Stimulated activated CD8-positive, alpha-beta memory T cell treated with anti-CD3 and anti-CD28 coated beads, Interleukin-12 subunit alpha, Interleukin-12 subunit beta, amount 100 ng/mL, for 1 hour (primary cell): Measurements from ENCODE around the gene PRKAR2B.
"Not testable (repeated sequence)": the region's sequence is repeated elsewhere in the genome, so short reads cannot be mapped to it uniquely, and the experiment has no call there.

Source experiments
- DNase-seq: peaks from one replicate; pipeline ENCODE4 v3.0.0-alpha.2; 2020; ENCODE audit warnings: low read depth

The PRKAR2B gene

DNA sequence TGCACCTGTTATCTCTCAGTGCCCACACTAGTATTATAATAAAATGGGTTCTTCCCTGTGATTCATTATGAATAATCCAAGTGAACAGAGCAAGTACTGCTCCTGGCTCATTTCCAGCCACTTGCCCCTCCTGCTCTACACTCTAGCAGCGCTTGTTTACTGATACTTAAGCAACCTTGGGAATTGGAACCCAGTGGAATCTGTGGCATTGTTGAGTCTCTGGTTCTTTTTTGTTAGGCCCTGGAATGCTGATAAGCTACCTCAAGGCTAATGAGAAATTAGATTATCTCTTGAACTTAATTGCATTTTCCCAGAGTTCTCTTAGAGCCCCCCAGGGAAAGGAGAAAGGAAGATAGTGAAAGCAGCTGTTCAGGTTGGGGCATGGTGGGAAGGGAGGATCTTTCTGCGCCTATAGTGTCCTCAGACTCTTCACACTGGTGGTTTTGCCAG is 34.0 kb downstream of the PRKAR2B start:
- no peak for DNase-seq

- DNase-seq = no peak
These were observed 34.9 kb downstream of the PRKAR2B start for GRCh38 chr7:107079212-107079940.

GRCh38 chr7:107080099-107080505 is 35.6 kb downstream of the PRKAR2B start:
- DNase-seq = no peak

DNA sequence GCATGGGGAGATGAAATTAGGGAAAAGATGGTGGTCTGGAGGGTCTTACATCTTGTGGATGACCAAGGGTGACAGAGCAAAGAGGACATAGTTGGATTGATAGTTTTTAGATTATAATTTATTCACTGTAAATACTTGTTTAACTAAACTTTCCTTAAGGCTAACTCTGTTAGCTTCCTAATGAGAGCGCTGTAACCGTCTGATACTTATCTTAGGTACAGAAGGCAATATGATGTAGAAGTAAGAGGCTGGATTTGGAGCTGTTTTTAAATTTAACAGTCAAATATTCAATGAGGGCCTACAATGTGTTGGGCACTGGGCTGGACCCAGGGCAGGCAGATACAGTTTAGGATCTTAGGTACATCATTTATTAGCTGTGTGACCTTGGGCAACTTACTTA is 36.0 kb downstream of the PRKAR2B start:
- no peak for DNase-seq

DNA sequence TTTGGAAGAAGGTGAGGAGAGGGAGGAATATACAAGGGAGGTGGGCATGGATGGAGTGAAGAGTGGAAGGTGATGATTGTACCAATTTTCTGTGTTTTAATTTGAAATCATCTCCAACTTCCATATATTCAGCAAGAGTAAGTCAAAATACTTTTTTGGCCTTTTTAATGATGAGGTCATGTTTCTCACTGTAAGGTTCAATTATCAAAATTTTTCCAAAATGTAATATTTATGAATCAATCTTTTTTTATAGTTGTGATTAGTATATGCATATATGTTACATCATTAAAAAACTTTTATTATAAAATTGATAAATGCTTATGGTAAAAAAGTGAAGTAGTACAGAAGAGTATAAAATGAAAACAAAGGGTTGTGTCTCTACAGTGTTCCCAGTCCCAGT is 40.7 kb downstream of the PRKAR2B start:
- DNase-seq = no peak

DNA sequence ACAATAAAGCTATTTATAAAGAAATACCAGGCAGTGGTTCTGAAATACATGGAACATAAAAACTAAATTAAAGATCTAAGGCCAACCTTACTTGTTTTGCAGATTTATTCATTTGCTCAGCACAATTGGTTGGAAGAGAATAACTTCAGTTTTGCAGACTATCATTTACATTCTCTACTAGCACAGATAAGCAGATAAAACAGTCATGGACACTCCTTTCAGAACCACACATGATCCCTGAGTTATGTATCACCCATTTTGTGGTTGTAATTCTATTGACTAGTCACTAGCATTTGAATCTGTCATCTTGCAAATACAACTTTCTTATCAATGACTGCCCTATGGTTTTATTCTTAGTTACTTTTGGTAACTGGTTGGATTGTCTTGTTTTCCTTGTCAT is 45.1 kb downstream of the PRKAR2B start:
- DNase-seq = no peak

DNA sequence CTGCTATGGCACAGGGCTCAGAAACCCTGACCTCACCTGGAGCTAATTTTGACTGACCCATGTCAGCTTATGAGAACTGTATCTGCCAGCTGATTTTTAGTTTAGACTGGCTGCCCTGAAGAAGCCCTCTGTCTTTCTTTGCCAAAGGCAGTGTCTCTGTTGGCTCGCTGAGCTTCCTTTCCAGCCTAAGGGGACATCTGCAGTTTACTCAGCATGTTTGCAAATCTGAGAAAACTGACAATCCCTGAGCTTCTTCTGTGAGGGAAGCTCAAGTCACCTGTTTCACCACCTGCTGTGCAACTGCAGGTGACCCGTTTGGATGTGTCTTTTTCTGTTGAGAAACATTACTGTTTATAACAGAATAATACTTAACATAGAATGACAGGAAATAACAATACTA is 46.0 kb downstream of the PRKAR2B start:
- DNase-seq = no peak

DNA sequence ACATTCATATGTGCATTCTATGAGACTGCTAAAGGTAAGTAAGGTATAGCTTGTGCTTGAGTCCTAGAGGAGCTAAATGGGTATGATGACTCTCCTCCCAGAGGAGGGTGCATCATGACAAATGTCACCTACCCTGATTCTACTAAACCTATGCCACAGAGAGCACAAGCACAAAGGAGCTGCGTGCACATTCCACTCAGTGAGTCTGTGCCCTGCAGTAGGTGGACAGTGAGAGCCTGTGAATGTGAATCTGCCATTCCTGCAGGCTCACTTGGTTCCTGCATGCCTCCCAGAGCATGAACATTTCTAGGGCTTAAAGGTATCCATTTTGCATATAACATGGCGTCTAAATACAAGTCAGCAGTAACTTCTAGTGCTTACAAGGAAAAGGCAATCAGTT is 46.8 kb downstream of the PRKAR2B start:
- no peak for DNase-seq

- not testable (repeated sequence) for DNase-seq
These were observed 49.2 kb downstream of the PRKAR2B start for GRCh38 chr7:107093671-107094070.

DNA sequence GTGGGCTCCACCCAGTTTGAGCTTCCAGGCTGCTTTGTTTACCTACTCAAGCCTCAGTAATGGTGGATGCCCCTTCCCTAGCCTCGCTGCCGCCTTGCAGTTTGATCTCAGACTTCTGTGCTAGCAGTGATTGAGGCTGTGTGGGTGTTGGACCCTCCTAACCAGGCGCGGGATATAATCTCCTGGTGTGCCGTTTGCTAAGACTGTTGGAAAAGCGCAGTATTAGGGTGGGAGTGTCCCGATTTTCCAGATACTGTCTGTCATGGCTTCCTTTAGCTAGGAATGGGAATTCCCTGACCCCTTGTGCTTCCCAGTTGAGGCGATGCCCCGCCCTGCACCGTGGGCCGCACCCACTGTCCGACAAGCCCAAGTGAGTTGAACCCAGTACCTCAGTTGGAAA is 54.6 kb downstream of the PRKAR2B start:
- DNase-seq = not testable (repeated sequence)

GRCh38 chr7:107100824-107101223 is 56.3 kb downstream of the PRKAR2B start:
- DNase-seq = no peak

- no peak for DNase-seq
These were observed 58.9 kb downstream of the PRKAR2B start for GRCh38 chr7:107103369-107103768.

- no peak for DNase-seq
These were observed 60.3 kb downstream of the PRKAR2B start for GRCh38 chr7:107104801-107105200.

DNA sequence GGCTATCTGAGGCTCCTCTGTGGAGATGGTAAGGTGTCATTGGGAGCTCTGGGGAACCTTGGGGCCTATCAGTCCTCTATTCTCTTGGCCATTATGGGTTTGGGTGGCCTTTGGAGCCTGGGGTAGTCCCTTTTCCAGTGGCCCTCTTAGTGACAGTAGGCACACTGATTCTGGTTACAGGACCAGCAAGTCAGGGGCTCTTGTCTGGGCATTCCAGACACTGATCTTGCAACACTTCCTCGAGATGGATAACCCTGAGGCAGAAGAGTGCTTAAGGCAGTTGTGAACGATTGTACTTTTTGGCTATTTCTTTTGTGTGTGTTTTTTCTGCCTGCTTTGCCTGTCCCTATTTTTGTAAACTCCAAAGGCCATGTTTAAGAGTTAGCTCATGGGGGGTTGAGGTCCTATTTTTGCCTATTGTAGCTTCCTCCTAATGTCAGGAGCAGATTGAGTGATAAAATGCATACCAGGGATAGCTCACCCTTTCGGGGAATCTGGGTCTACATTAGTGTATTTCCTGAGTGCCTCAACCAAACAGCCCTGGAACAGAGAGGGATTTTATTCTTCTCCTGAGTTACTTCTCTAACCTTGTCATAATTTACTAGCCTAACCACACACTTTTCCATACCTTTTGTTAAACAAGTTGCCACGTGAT is 61.2 kb downstream of the PRKAR2B start:
- no peak for DNase-seq

DNA sequence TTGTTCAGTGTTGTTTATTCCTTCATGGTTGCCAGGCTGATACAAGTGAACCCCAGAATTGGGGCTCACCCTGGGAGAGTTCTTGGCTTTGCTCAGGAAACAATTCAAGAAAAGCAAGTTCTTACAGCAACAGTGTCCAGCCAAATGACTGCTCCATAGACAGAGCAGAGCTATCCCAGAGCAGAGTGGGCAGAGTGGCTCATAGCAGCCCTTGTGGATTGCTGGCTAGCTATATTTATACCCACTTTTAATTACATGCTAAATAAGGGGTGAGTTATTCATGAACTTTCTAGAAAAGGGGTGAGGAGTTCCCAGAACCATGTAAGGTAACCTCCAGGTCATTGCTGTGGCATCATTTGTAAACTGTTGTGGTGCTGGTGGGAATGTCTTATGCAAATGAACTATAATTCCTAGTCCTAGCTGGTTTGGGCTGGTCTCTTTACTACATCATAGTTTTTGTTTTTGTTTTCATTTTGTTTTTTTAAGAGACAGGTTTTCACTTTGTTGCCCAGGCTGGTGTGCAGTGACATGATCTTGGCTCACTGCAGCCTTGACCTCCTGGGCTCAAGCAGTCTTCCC is 64.4 kb downstream of the PRKAR2B start:
- no peak for DNase-seq

GRCh38 chr7:107109955-107110354 is 65.5 kb downstream of the PRKAR2B start:
- no peak for DNase-seq

GRCh38 chr7:107111196-107111595 is 66.7 kb downstream of the PRKAR2B start:
- DNase-seq = no peak

DNA sequence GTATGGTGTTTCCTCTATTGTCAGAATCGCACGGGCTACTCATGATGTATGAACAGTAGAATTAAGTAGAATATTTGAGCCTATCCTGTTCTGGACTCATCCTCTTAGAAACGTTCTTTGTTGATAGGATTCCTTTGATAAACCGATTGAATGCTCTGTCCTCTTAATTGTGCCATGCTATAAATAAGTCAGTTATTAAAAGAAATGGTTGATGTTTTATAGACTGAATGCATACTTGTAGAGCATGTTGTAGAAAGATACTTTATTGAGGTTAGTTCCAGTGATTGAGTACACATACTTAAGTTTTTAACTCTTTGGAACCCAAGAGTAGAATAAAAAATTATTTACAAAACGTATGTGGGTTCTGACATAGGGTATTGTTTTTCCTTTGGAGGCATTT is 69.4 kb downstream of the PRKAR2B start:
- DNase-seq = no peak

DNA sequence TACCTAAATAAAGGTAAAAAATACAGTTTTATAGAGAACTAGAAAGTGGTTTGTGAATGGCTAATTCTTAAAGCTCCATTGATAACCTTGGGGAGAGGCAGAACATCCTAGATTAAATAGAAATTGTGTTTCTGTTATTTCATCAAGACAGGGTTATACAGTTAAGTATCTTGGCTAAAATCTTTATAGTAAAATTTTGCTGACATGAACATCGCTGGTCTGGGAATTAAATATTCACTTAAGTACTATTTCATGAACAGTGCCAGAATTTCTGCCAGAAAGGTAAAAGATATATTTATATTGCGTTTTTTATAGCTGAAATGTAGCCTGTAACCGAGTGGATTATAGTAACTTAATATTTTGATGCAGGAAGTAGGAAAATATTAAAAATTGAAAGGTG is 70.6 kb downstream of the PRKAR2B start:
- DNase-seq = no peak

DNA sequence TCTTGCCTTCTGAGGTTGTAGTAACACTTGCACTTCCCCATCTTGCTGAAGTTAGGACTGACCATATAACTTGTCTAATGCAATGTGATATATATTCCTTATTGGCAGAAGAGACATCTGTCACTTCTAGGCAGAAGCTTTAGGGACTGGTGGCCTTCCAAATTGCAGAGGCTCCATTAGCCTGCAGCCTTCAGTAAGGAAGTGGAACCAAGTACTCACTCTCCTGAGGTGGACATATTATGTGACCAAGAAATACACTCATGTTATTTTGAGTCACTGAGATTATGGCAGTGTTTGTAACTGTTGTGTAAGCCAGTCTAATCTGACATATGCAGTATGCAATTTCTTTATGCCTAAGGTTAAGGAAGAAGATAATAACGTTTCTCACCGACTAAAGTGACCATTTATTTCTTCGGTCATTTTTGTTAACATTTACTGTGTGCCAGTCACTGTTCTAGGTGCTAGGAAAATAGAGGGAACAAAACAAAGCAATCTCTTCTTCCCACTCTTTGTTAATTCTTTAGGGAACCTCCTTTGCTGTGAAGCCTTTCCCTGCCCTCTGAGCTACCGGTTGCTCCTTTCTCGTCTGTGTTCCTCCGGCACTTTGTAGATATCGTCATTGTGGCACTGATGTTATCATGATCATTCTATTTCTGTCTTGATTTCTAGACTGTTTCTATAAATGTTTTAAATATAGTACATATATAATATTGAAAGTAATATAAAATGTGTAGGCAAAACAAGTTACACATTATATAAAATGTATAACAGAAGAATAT is 71.4 kb downstream of the PRKAR2B start:
- DNase-seq = no peak

DNA sequence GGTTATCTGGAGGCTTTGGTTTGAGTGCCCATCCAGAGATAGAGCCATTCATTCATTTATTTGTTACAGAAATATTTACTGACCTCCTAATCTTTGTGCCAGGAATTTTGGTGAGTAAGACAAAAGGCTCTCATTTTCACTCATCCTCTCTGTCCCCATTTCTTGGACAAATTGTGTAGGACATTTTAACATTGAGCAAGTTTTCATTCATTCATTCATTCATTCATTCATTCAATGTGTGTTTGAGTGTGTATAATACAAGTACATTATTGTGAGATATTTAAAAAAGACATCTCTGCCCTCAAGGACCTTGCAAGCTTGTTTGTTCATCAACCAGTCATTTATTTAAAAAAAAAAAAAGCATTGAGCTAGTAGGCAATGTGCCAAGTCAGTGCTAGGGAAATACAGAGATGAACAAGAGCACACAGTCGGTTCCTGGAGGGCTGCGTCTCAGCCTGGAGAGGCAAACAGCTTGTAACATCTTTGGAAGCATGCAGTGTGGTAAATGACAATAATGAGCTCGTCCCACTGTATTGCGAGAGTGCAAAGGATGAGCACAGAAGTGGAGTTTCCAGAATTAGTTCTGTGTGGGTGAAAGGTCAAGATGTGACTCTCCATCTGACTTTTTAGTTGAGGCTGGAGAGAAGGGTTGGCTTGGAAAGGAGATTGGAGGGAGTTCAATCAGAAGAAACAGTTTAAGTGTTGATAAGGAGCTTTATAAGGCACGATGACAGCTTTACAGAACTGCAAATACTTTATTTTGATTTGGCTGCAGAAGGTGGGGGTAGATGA is 73.8 kb downstream of the PRKAR2B start:
- no peak for DNase-seq
